HL-60 (cell line): ENCODE results near the gene SIPA1L3.

Experiments
- DNase-seq, 2 experiments: peaks; one replicate each; pipeline ENCODE4 v3.0.0-alpha.2; 2010 to 2020; ENCODE audit warnings: low read depth in 1 of 2, low spot score in 1 of 2
- H3K27ac ChIP-seq: fragments of 250-450 bp; sonication (Bioruptor Pico); replicated peaks from 2 replicates; pipeline ENCODE4 v1.5.1; 2020; ENCODE audit warnings: mild to moderate bottlenecking, moderate library complexity
- H3K27me3 ChIP-seq: fragments of 250-450 bp; sonication (Bioruptor Pico); 2 replicates; pipeline ENCODE4 v1.5.1; 2021; ENCODE audit warnings: mild to moderate bottlenecking, moderate library complexity; ENCODE audit not compliant: insufficient read depth, poor library complexity, severe bottlenecking
- H3K4me3 ChIP-seq: replicated peaks from 2 replicates; pipeline ENCODE4 v1.5.1; 2011; ENCODE audit warnings: mild to moderate bottlenecking, control low read depth, low read length; ENCODE audit not compliant: insufficient read depth
- CTCF ChIP-seq: IDR thresholded peaks from one replicate; pipeline ENCODE4 v1.5.1; 2011; ENCODE audit warnings: low read length, control low read depth, inconsistent platforms; ENCODE audit not compliant: insufficient read depth
- GABPA ChIP-seq: IDR thresholded peaks from 2 replicates; pipeline ENCODE4 v1.6.1; 2012; ENCODE audit warnings: low read depth
- POLR2AphosphoS5 ChIP-seq: IDR thresholded peaks from 2 replicates; pipeline ENCODE4 v1.6.1; 2012; ENCODE audit warnings: low read depth
- SPI1 ChIP-seq: IDR thresholded peaks from 2 replicates; pipeline ENCODE4 v1.6.1; 2012; ENCODE audit warnings: low read depth, mild to moderate bottlenecking, borderline replicate concordance
- TF ChIP-seq, protein P1 (sequence below): IDR thresholded peaks from 2 replicates; pipeline ENCODE4 v1.6.1; 2012; ENCODE audit warnings: low read depth; ENCODE audit not compliant: insufficient replicate concordance

The SIPA1L3 gene

GRCh38 chr19:38162094-38162493, 255.1 kb downstream of the SIPA1L3 start:
- Histone ChIP-seq H3K27me3 (no peaks in the 10 kb centered on the region), H3K4me3 (no peak overlapping the region), H3K27ac (no peak overlapping the region)
- TF ChIP-seq CTCF (no peak), SPI1 (no peak), GABPA (no peak), POLR2AphosphoS5 (no peak)
- TF ChIP-seq, protein P1, sequence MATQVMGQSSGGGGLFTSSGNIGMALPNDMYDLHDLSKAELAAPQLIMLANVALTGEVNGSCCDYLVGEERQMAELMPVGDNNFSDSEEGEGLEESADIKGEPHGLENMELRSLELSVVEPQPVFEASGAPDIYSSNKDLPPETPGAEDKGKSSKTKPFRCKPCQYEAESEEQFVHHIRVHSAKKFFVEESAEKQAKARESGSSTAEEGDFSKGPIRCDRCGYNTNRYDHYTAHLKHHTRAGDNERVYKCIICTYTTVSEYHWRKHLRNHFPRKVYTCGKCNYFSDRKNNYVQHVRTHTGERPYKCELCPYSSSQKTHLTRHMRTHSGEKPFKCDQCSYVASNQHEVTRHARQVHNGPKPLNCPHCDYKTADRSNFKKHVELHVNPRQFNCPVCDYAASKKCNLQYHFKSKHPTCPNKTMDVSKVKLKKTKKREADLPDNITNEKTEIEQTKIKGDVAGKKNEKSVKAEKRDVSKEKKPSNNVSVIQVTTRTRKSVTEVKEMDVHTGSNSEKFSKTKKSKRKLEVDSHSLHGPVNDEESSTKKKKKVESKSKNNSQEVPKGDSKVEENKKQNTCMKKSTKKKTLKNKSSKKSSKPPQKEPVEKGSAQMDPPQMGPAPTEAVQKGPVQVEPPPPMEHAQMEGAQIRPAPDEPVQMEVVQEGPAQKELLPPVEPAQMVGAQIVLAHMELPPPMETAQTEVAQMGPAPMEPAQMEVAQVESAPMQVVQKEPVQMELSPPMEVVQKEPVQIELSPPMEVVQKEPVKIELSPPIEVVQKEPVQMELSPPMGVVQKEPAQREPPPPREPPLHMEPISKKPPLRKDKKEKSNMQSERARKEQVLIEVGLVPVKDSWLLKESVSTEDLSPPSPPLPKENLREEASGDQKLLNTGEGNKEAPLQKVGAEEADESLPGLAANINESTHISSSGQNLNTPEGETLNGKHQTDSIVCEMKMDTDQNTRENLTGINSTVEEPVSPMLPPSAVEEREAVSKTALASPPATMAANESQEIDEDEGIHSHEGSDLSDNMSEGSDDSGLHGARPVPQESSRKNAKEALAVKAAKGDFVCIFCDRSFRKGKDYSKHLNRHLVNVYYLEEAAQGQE, result no peak
- no peak for DNase-seq

- TF ChIP-seq, protein P1, result no peak
- TF ChIP-seq CTCF (no peak), GABPA (no peak), SPI1 (no peak)
- DNase-seq, result no peak
- Histone ChIP-seq H3K27me3 (no peaks in the 10 kb centered on the region), H3K27ac (no peak overlapping the region), H3K4me3 (no peak overlapping the region)
Observed at GRCh38 chr19:38162632-38163031, 255.6 kb downstream of the SIPA1L3 start.

- TF ChIP-seq, protein P1, result no peak
- TF ChIP-seq POLR2AphosphoS5, result no peak
- no peak for TF ChIP-seq SPI1
- no peak for TF ChIP-seq GABPA
- TF ChIP-seq CTCF, result no peak
- no peak for DNase-seq
- no peak overlapping the region for H3K27ac ChIP-seq
- H3K4me3 ChIP-seq, result no peak overlapping the region
- H3K27me3 ChIP-seq, result no peaks in the 10 kb centered on the region
Observed at GRCh38 chr19:38163419-38164290, 256.6 kb downstream of the SIPA1L3 start.
